GM12801 (cell line): Measurements from ENCODE around the gene CAND1.

Experiments used
- TF ChIP-seq, protein P1 (sequence below): IDR thresholded peaks from one replicate; pipeline ENCODE4 v1.5.1; 2011; ENCODE audit warnings: control low read depth; ENCODE audit not compliant: insufficient read length; ENCODE audit errors: extremely low read depth

CAND1 gene

DNA sequence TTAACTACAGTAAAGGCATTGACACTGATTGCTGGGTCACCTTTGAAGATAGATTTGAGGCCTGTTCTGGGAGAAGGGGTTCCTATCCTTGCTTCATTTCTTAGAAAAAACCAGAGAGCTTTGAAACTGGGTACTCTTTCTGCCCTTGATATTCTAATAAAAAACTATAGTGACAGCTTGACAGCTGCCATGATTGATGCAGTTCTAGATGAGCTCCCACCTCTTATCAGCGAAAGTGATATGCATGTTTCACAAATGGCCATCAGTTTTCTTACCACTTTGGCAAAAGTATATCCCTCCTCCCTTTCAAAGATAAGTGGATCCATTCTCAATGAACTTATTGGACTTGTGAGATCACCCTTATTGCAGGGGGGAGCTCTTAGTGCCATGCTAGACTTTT, 36.4 kb downstream of the CAND1 start:
- TF ChIP-seq, protein P1, sequence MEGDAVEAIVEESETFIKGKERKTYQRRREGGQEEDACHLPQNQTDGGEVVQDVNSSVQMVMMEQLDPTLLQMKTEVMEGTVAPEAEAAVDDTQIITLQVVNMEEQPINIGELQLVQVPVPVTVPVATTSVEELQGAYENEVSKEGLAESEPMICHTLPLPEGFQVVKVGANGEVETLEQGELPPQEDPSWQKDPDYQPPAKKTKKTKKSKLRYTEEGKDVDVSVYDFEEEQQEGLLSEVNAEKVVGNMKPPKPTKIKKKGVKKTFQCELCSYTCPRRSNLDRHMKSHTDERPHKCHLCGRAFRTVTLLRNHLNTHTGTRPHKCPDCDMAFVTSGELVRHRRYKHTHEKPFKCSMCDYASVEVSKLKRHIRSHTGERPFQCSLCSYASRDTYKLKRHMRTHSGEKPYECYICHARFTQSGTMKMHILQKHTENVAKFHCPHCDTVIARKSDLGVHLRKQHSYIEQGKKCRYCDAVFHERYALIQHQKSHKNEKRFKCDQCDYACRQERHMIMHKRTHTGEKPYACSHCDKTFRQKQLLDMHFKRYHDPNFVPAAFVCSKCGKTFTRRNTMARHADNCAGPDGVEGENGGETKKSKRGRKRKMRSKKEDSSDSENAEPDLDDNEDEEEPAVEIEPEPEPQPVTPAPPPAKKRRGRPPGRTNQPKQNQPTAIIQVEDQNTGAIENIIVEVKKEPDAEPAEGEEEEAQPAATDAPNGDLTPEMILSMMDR: no peak

GRCh38 chr12:67306712-67307111, 37.6 kb downstream of the CAND1 start:
- TF ChIP-seq, protein P1: no peak

DNA sequence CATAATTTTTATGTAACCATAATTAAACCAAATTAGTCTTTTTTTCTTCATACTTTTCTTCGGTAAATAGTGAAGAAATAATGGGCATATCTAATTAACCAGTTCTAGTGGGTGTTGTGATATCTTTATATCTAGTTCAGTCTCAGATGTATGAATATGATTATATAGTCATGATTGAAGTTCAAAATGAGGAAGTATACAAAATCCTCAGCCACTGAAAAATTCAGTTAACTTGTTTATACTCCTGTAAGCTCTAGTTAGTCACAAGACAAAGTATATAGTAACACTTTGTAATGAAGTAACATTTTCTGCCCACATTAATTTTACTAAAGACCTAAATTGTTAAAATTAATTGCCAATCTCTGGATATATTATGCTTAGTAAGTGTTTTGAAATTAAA, 46.5 kb downstream of the CAND1 start:
- TF ChIP-seq, protein P1: no peak

- TF ChIP-seq, protein P1: no peak
Observed at GRCh38 chr12:67318786-67319185, 49.6 kb downstream of the CAND1 start.

GRCh38 chr12:67319936-67320335, 50.8 kb downstream of the CAND1 start:
- TF ChIP-seq, protein P1: no peak

- TF ChIP-seq, protein P1: no peak
Observed at GRCh38 chr12:67320614-67321295, 51.6 kb downstream of the CAND1 start.

DNA sequence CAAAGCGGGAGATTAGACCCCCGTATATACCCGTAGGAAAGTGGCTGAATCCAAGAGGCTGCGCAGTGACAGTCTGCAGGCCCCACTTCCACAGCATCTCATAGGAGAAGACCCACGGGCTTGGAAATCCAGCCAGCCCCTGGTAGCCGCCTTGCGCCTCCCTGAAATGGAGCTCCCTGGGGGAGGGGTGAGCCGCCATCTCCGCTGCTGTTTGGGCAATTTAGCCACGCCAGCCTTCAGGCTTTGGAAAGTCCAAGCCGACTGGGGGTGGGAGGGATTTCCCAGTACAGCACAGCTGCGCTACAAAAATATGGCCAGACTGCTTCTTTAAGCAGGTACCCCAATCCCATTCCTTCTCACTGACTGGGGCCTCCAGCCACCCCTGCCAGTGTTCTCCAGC, 53.4 kb downstream of the CAND1 start:
- TF ChIP-seq, protein P1: no peak
